Activated CD8-positive, alpha-beta memory T cell treated with anti-CD3 and anti-CD28 coated beads, Interleukin-2, amount 50 U/mL, for 1 hour (primary cell): ENCODE data around the gene RP2.

Source experiments
- DNase-seq: peaks from one replicate; pipeline ENCODE4 v3.0.0-alpha.2; 2020; ENCODE audit errors: extremely low read depth

Gene RP2

DNA sequence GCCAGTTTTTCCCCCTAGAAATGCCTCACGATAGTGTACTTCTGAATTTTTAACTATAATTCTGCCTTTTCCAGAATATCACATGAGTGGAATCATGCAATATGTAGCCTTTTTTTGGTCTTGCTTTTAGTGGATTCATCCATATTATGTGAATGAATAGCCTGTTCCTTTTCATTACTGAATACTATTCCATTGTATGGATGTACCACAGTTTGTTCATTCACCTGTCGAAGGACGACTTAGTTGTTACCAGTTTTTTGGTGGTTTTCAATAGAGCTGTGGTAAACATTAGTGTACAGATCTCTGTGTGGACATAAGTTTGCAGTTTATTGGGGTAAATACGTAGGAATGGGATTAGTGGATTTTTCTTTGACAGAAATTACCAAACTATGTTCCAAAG lies 83.4 kb downstream of the RP2 start:
- no peak for DNase-seq

DNA sequence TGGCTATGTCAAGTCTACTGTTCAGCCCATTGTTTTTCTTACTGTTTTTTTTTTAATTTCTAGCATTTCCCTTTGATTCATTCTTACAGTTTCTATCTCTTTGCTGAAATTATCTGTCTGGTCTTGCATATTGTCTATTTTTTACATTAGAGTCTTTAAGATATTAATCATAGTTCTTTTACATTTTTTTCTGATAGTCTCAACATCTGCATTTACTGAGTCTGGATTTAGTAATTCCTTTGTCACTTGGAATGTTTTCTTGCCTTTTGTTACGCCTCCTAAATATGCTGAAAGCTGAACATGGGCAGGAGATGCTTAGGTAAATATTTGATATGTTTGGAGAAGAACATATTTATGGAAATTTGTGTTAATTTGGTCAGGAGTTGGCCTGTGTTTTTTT lies 85.8 kb downstream of the RP2 start:
- no peak for DNase-seq

DNA sequence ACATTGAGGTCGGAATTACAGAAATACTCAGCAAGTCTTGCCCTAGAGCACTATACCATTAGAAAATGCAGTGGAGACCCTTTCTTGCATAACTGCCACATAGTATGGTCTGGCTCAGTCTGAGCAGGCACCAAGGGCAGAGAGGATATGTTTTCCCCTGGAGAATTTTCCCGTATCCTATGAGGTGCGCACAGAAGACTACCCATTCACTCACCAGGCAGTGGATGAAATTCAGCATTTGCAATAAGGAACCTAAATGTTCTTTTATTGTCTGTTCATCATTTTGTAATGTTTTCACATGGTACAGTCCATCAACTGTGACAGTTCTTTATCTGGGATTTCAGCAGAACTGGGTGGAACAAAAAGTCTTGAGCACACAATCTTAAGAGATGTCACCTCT lies 90.9 kb downstream of the RP2 start:
- DNase-seq: no peak

DNA sequence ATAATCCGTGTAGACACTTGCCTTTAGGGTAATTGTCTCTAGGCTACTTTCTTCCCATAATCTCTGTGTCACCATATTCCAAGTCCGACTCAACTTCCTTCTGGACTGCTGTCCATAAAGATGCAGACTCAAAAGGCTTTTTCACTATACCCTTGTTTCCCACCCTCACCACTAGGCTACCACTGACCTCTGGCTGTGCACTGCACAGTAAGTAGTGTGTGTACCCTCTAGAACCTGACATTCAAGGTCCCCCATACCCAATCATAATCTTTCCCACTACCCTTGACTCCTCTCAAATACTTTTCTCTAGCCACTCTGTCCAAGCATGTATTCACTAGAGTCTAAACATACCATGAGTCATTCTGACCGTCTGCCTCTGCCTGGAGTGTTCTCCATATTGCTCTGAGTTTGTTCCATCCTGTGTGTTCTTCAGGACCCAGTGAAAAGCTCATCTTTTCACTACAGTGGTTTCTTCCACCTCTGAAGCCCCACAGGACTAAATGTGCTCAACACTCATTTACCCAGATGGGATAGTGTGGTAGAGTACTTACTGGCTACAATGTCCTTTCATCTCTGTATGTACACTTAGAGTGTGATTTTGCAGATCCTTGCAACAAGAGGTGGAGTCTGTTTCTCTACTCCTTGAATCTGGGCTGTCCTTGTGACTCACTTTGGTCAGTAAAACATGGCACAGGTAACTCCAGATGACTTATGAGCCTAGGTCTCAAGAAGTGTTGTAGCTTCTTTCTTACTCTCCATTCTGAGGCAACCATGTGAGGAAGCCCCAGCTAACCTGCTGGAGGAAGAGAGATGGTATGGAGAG lies 92.8 kb downstream of the RP2 start:
- no peak for DNase-seq
